ENCODE data around the gene SLC6A19.

DNA sequence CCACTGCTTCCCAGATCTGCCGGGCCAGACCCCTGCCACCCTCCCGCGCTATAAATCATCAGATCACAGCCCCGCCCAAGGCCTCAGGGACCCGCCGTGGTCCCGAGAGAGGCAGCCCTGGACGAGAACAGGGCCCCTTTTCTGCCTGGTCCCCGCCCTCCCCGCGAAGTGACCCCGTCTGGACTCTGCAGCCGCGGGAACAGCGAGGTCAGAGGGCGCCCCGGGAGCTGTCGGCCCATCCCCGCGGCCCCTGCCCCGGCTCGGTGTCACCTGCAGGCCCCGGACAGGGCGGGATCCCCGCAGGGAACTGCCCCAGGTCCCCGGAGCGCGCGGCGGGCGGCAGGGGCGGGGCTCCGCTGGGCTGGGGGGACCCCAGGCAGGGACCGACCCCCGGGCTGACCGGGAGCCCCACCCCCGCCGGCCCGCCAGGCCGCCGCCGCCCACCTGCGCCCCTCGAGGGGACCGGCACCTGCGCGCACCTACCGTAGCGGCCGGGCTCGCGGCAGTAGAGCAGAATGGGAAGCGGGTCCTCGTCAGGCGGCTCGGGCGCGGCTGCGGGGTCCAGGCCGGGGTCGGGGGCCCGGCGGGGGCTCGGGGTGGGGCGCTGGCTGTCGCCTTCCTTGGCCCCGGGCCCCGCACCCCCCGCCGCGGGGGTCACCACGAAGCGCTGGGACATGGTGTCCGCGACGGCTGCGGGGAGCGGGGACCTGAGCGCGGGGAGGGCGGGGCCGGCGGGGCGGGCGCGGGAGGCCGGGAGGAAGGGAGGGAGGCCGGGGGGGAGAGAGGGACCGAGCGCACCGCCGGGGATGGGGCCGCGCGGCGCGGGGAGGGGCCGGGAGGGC lies 46.0 kb upstream of the SLC6A19 start:
- no peak for TF ChIP-seq SRF (IDR thresholded peaks at IDR 0.05; ENCODE audit: low read depth, low read length)
- no peak for TF ChIP-seq CTCF (CRISPR knock-in tag; IDR thresholded peaks at IDR 0.05)
- TF ChIP-seq, protein P1, sequence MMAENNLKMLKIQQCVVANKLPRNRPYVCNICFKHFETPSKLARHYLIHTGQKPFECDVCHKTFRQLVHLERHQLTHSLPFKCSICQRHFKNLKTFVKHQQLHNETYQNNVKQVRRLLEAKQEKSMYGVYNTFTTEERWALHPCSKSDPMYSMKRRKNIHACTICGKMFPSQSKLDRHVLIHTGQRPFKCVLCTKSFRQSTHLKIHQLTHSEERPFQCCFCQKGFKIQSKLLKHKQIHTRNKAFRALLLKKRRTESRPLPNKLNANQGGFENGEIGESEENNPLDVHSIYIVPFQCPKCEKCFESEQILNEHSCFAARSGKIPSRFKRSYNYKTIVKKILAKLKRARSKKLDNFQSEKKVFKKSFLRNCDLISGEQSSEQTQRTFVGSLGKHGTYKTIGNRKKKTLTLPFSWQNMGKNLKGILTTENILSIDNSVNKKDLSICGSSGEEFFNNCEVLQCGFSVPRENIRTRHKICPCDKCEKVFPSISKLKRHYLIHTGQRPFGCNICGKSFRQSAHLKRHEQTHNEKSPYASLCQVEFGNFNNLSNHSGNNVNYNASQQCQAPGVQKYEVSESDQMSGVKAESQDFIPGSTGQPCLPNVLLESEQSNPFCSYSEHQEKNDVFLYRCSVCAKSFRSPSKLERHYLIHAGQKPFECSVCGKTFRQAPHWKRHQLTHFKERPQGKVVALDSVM (CRISPR knock-in tag; IDR thresholded peaks at IDR 0.05) = no peak
- TF ChIP-seq CENPX (CRISPR knock-in tag; IDR thresholded peaks at IDR 0.05) = no peak
- no peak for TF ChIP-seq RORA (CRISPR knock-in tag; IDR thresholded peaks at IDR 0.05)

Data from HepG2 (cell line).